ENCODE data around the gene PPP1R13L. TPM values are rescaled to one million over a fixed set of nuclear protein-coding genes. Genes with fewer than 3 reads are reported as not detected.

PPP1R13L gene
- total RNA-seq, 1 experiment from 2014 or later: 3.2 TPM

DNA sequence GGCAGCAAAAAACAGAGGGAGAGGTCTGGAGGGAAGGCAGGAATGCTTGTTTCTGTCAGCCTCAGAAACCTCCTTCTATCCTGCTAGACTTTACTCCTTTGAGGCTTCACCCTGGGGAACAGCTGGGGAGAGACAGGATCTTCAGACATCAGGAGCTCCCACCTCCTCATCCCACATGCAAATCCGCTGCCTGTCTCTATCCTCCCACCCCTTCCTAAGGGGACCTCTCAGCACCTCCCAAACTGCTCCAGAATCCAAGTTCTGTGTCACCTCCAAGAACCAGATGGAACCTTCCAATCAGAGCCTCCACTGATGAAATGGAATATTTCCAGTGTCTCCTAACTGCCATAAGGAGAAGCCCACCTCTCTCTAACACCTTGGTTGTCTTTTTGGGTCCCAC lies 24.8 kb downstream of the PPP1R13L start:
- no peak overlapping the region for H3K4me3 ChIP-seq
- H3K4me1 ChIP-seq: peaks cover 6% of the 10 kb centered on the region
- no peaks in the 10 kb centered on the region for H3K9me3 ChIP-seq (replicated peaks)
- no peak overlapping the region; the same call in 1 of the 2 replicates for H3K27ac ChIP-seq
- DNase-seq: no peak
- no peaks in the 10 kb centered on the region for H3K27me3 ChIP-seq
- no peaks in the 10 kb centered on the region for H3K36me3 ChIP-seq

DNA sequence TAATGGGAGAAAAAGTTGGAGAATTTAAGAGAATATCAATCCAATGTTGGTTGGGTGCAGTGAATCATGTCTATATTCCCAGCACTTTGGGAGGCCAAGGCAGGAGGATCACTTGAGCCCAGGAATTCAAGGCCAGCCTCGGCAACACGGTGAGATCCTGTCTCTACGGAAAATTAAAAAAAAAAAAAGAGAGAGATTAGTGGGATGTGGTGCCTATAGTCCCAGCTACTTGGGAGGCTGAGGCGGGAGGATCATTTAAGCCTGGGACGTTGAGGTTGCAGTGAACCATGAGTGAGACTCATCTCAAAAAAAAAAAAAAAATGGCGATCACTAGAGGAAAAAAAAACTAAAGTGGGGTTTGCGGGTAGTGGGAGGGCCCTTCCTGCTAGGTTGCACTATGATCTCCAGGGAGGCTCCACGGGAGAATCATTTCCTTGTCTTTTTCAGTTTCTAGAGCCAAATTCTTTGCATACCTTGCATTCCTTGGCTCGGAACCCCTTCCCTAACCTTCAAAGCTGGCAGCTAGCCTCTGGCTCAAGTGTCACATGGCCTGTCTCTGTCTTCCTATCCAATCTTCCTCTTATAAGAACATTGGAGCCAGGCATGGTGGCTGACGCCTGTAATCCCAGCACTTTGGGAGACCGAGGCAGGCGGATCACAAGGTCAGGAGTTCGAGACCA lies 28.7 kb downstream of the PPP1R13L start:
- H3K36me3 ChIP-seq: no peaks in the 10 kb centered on the region
- no peaks in the 10 kb centered on the region for H3K27me3 ChIP-seq
- H3K9me3 ChIP-seq (replicated peaks): no peaks in the 10 kb centered on the region
- no peak overlapping the region for H3K27ac ChIP-seq
- DNase-seq: peak; percentile 81 to 88
- H3K4me1 ChIP-seq: peaks cover 9% of the 10 kb centered on the region
- H3K4me3 ChIP-seq: no peak overlapping the region

DNA sequence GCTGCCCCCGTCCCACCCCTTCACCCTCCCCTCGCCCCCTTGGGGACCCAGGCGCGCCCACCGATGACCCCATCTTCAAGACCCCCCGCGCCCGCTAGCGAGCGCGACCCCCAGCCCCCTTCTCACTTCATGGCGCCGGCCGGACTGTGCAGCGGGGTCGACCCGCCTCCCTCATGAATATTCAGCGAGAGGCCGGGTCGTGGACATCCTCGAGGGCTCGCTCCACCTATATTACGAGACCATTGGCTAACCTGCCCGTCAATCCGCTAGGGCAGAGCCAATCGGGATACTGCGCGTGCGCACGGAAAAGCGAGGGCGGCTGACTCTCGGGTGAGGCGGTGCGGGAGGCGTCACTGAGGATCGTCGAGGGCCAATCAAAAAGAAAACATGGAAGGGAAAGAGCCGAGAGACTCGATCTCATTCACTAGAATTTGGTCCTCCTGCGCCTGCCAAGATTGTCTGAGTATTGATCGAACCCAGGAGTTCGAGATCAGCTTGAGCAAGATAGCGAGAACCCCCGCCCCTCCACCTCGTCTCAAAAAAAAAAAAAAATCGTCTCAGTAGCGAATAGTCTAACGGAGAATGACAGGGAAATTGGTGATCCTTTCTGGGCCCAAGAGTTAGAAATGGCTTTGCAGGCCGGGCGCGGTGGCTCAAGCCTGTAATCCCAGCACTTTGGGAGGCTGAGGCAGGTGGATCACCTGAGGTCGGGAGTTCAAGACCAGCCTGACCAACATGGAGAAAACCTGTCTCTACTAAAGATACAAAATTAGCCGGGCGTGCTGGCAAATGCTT lies 34.3 kb downstream of the PPP1R13L start, which contains the start of gene ERCC2:
Gene ERCC2, minus strand, starts transcription at position 164 of the 795 bp plus-strand sequence. Its CDS starts 33 bp downstream, at position 131.
- Histone ChIP-seq H3K9me3 (replicated peaks) (no peaks in the 10 kb centered on the region), H3K36me3 (peaks cover 7% of the 10 kb centered on the region; the same call in 1 of the 2 replicates), H3K27me3 (no peaks in the 10 kb centered on the region), H3K4me3 (peak within 1 kb of the TSS; percentile 91), H3K4me1 (peaks cover 3% of the 10 kb centered on the region), H3K27ac (peak within 1 kb of the TSS; percentile 33; the same call in 1 of the 2 replicates)
- DNase-seq: peak; percentile 99

DNA sequence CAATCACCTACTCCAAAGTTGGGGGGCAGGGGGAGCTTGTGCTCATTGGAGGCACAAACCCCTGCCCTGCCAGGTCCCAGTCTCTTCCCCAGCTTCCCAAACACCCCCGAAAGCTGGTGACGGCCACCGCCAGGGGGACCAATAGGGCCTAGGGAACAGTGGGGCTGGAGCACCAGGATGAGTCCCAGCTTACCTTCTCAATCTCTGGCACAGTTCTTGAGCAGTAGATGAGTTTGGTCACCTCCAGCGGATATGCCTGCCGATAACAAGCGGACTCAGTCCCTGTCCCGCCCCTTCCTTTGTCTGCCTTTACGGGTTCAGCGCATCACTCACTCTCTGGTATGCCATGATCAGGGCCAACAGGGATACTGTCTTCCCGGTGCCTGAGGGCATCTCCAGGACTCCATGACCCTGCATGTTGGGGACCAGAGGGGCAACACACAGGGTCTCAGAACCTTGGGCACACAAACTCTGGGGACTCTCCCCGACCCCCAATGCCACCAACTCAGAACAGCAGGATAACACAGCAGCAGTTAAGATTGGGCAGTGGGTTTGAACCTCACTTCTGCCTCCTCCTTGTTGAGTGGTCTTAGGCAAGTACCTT lies 36.0 kb downstream of the PPP1R13L start:
- H3K36me3 ChIP-seq: peaks cover 7% of the 10 kb centered on the region; the same call in 1 of the 2 replicates
- H3K27ac ChIP-seq: no peak overlapping the region
- H3K9me3 ChIP-seq (replicated peaks): no peaks in the 10 kb centered on the region
- DNase-seq: no peak
- no peak overlapping the region for H3K4me3 ChIP-seq
- H3K27me3 ChIP-seq: no peaks in the 10 kb centered on the region
- H3K4me1 ChIP-seq: no peaks in the 10 kb centered on the region

DNA sequence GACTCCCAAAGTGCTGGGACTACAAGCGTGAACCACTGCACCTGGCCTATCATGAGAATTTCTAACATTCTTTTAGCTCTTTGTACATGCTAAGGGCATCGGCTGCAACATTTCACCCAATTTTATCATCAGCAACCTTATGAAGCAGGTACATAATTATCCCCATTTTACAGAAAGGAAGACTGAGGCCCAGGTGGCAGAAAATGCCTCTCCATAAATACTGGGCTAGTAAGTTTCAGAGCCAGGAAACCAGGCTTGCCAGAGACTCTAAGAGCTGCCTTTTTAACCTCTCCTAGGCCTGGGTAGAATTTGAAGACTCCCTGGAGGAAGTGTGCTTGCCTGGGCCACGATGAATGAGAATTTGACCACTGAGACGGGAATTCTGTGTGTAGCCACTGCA lies 36.7 kb downstream of the PPP1R13L start:
- H3K4me1 ChIP-seq: no peaks in the 10 kb centered on the region
- H3K27ac ChIP-seq: no peak overlapping the region
- H3K9me3 ChIP-seq (replicated peaks): no peaks in the 10 kb centered on the region
- H3K4me3 ChIP-seq: no peak overlapping the region
- H3K36me3 ChIP-seq: peaks cover 7% of the 10 kb centered on the region; the same call in 1 of the 2 replicates
- no peaks in the 10 kb centered on the region for H3K27me3 ChIP-seq
- no peak for DNase-seq

DNA sequence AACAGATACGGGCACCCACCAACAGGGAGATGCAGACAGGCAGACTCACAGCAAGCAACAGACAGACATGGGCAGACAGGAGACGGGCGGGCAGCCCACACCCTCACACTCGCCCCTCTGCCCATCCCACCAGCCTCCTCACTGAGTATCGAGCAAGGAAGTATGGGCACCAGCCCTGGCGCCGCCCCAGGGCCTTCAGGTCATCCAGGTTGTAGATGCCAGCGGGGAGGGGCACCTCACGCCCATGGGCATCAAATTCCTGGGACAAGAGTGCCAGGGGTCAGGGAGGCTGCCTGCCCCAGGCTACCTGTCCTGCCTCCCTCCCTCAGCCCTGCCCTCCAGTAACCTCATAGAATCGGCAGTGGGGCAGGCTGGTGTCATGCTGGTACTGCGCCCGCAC lies 40.2 kb downstream of the PPP1R13L start:
- H3K9me3 ChIP-seq (replicated peaks): no peaks in the 10 kb centered on the region
- H3K4me1 ChIP-seq: no peaks in the 10 kb centered on the region
- no peaks in the 10 kb centered on the region for H3K27me3 ChIP-seq
- no peak overlapping the region for H3K4me3 ChIP-seq
- DNase-seq: no peak
- no peak overlapping the region for H3K27ac ChIP-seq
- peaks cover 14% of the 10 kb centered on the region for H3K36me3 ChIP-seq

DNA sequence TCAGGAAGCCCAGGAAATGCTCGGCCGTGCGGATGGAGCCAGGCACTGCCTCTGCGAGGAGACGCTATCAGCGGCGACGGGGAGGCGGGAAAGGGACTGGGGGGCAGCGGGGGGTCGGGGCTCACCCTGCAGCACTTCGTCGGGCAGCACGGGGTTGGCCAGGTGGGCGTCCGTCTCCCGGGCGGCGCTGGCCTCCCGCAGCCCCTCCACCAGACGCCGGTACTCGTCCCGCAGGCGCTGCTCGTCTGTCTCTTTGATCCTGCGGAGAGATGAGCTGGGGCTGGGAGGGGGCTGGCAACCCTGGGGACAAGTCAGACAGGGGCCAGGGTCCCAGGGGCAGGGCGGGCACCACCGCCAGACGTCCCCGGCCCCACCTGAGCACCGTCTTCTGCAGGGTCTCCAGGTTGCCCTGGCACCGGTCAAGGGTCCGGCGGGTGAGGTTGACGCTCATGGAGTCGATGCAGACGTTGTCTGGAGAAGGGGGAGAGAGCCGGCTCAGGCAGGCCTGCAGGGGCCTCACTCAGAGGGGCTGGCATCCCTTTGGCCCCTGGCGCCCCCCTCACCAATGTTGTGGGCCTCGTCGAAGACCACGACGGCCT lies 40.9 kb downstream of the PPP1R13L start:
- no peaks in the 10 kb centered on the region for H3K4me1 ChIP-seq
- H3K9me3 ChIP-seq (replicated peaks): no peaks in the 10 kb centered on the region
- no peak overlapping the region for H3K27ac ChIP-seq
- H3K4me3 ChIP-seq: no peak overlapping the region
- H3K27me3 ChIP-seq: no peaks in the 10 kb centered on the region
- DNase-seq: no peak
- H3K36me3 ChIP-seq: peaks cover 14% of the 10 kb centered on the region

DNA sequence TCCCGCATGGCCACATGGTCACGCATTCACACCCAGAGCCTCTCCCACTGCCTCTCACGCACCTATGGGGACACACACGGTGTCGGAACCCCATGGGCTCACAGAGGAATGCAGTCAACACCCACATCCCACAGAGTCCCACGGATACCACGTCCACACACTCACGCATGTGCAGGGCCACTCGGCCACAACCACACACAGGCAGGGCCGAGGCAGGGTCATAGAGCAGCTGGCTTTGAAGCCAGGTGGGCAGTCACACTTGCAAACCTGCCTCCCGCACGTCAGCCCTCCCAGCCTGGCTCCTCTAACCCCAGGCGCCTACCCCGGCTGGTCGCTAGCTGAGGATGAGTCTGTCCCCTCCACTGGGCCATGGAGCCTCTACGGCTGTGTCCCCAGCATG lies 42.6 kb downstream of the PPP1R13L start:
- no peak overlapping the region for H3K27ac ChIP-seq
- H3K9me3 ChIP-seq (replicated peaks): no peaks in the 10 kb centered on the region
- H3K4me3 ChIP-seq: no peak overlapping the region
- peaks cover 14% of the 10 kb centered on the region for H3K36me3 ChIP-seq
- no peak for DNase-seq
- no peaks in the 10 kb centered on the region for H3K27me3 ChIP-seq
- H3K4me1 ChIP-seq: no peaks in the 10 kb centered on the region

DNA sequence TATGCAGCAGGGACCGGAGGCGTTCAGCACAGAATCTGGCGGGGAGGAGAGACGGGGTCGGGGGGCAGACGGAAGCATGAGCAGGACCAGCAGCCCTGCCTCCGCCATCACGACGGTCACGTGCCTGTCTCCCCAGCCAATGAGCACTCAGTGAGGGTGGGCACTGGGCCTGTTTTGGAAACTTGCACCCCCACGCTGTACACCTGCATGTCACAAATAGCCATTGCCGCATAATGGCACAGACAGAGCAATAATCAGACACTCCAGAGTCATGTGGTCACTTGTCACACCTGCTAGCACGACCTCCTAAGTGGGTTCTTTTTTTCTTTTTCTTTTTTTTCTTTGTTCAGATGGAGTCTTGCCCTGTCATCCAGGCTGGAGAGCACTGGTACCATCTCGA lies 43.3 kb downstream of the PPP1R13L start:
- Histone ChIP-seq H3K4me1 (no peaks in the 10 kb centered on the region), H3K27ac (no peak overlapping the region), H3K9me3 (replicated peaks) (no peaks in the 10 kb centered on the region), H3K27me3 (no peaks in the 10 kb centered on the region), H3K4me3 (no peak overlapping the region), H3K36me3 (peaks cover 14% of the 10 kb centered on the region)
- DNase-seq: no peak

DNA sequence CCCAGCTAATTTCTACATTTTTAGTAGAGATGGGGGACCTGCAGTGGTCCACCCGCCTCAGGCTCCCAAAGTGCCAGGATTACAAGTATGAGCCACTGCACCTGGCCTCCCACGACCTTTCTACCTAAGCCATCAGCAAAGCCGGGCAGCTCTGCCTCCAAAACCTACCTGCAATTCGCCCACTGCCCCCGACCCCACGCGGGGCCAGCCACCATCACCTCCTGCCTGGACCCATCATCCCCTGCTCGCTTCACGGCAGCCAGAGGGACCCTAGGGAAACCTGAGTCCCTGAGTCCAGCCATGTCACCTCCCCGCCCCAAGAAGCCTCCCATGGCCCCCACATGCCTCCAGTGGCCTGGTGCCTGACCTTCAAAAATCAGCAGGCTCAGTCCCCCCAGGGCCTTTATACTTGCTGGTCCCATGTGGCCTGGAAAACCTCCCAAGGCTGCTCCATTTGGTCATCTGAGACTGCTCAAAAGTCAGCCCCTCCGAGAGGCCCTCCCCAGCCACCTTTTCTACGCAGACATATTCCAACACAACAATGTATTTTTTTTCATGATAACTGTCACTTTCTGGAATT lies 46.6 kb downstream of the PPP1R13L start:
- DNase-seq: no peak
- Histone ChIP-seq H3K9me3 (replicated peaks) (no peaks in the 10 kb centered on the region), H3K4me3 (no peak overlapping the region), H3K27ac (no peak overlapping the region), H3K36me3 (peaks cover 29% of the 10 kb centered on the region), H3K27me3 (no peaks in the 10 kb centered on the region), H3K4me1 (no peaks in the 10 kb centered on the region)

DNA sequence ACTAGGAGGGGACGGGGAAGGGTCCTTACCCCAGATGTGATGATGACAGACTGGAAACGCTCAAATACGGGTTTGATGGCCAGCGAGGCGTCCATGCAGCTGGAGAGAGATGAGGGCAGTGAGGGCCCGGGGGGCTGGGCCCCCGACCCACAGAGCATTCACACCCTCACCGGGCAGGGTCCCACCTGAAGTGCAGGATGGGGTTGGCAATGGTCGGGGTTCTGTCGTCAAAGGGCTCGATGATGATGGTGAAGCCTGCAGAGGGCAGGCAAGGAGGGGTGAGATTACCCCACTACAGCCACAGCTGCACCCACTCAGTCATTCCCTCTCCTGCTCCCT lies 47.5 kb downstream of the PPP1R13L start:
- H3K27ac ChIP-seq: no peak overlapping the region
- DNase-seq: no peak
- H3K27me3 ChIP-seq: no peaks in the 10 kb centered on the region
- no peaks in the 10 kb centered on the region for H3K4me1 ChIP-seq
- H3K4me3 ChIP-seq: no peak overlapping the region
- no peaks in the 10 kb centered on the region for H3K9me3 ChIP-seq (replicated peaks)
- peaks cover 29% of the 10 kb centered on the region for H3K36me3 ChIP-seq

DNA sequence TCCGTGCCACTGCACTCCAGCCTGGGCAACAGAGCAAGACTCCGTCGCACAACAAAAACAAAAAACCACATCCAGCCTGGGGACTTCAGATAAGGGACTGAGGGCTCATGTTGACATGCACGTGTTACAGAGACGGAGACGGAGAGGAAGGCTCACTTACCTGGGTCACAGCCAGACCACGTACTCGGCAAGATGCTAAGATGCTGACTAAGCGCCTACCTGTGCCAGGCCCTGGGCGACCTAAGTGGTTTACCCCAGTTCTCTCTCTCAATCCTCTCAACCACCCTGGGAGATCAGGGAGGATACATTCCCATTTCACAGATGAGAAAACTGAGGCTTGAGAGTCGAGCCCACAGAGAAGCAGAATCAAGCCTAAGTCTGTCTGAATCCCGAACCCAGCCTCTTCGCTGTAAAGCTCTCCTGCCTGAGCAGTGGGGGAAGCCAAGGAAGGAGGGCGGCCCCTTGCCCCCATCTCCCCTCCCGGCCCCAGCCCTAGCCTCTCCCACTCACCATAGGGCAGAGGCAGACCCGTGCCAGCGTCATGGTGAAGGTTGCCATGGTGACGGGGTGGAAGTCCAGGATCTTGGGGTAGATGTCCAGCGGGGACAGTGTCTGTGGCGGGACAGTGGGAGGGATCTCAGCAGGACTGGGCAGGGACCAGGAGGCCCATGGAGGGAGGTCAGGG lies 48.0 kb downstream of the PPP1R13L start:
- Histone ChIP-seq H3K9me3 (replicated peaks) (no peaks in the 10 kb centered on the region), H3K27me3 (no peaks in the 10 kb centered on the region), H3K4me3 (no peak overlapping the region), H3K36me3 (peaks cover 29% of the 10 kb centered on the region), H3K27ac (no peak overlapping the region), H3K4me1 (no peaks in the 10 kb centered on the region)
- no peak for DNase-seq

DNA sequence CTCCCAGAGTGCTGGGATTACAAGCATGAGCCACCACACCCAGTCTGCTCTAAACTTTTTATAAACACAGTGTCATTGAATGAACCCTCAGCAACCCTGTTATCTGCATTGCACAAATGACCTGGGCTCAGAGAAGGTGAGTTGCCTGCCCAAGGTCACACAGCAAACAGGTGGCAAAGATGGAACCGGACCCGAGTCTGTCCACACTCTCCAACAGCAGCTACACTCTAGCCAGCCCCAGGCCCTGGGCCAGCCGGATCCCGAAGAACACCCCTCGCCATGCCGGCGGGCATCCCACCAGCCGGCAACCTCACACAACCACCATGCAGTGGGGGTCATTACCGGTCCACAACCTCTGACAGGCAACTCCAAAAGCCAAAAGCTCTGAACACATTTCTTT lies 49.0 kb downstream of the PPP1R13L start:
- no peak overlapping the region for H3K27ac ChIP-seq
- H3K9me3 ChIP-seq (replicated peaks): no peaks in the 10 kb centered on the region
- H3K4me1 ChIP-seq: no peaks in the 10 kb centered on the region
- DNase-seq: no peak
- H3K27me3 ChIP-seq: no peaks in the 10 kb centered on the region
- no peak overlapping the region for H3K4me3 ChIP-seq
- H3K36me3 ChIP-seq: peaks cover 25% of the 10 kb centered on the region

DNA sequence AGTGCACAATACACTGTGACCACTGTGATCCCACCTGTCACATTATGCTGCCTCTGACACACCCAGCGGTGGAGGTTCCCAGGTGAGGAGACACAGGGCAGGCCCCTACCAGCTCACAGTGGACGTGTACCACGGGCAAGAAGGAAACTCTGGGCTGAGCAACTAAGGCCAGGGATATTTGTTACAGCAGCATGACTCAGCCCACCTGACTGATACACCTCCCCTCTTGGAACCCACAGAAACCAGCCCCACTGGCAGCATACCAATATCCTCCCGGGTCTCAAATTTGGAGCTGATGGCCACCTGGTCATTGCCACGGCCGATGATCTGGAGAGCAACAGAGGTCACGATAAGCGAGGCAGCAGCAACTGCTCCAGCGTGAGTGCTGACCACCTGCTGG lies 49.5 kb downstream of the PPP1R13L start:
- no peaks in the 10 kb centered on the region for H3K27me3 ChIP-seq
- peaks cover 25% of the 10 kb centered on the region for H3K36me3 ChIP-seq
- H3K9me3 ChIP-seq (replicated peaks): no peaks in the 10 kb centered on the region
- no peaks in the 10 kb centered on the region for H3K4me1 ChIP-seq
- DNase-seq: no peak
- H3K4me3 ChIP-seq: no peak overlapping the region
- no peak overlapping the region for H3K27ac ChIP-seq
